ENCODE data around the gene COL8A2. TPM values are rescaled to one million over a fixed set of nuclear protein-coding genes. Genes with fewer than 3 reads are reported as not detected.

The COL8A2 gene
- total RNA-seq, 2 donors from 2014 or later: 41.6 to 126 TPM

DNA sequence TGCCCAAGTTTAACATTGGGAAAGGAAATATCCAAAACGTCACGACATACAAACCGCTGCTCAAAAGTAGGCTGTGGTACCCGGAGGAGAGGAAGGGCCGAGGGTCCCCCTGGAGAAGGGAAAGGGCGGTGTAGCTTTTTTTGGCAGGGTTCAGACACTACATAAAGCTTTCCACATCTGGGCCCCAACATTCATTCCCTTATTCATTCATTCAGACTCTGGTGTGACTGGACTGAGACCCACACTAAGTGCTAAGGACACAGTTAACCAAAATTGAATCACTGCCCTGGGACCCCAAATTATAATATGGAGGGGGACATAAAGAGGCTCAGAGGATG lies 10.3 kb upstream of the COL8A2 start:
- DNase-seq (ENCODE audit: low spot score) (no peak), ATAC-seq (ENCODE audit: insufficient number of reproducible peaks, low FRiP score, low read depth) (no peak)
- H3K27me3 ChIP-seq (replicated peaks; ENCODE audit: insufficient read depth): no peaks in the 10 kb centered on the region
- peak overlapping the region; percentile 87 to 89 for H3K27ac ChIP-seq
- TF ChIP-seq, protein P1, sequence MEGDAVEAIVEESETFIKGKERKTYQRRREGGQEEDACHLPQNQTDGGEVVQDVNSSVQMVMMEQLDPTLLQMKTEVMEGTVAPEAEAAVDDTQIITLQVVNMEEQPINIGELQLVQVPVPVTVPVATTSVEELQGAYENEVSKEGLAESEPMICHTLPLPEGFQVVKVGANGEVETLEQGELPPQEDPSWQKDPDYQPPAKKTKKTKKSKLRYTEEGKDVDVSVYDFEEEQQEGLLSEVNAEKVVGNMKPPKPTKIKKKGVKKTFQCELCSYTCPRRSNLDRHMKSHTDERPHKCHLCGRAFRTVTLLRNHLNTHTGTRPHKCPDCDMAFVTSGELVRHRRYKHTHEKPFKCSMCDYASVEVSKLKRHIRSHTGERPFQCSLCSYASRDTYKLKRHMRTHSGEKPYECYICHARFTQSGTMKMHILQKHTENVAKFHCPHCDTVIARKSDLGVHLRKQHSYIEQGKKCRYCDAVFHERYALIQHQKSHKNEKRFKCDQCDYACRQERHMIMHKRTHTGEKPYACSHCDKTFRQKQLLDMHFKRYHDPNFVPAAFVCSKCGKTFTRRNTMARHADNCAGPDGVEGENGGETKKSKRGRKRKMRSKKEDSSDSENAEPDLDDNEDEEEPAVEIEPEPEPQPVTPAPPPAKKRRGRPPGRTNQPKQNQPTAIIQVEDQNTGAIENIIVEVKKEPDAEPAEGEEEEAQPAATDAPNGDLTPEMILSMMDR (IDR thresholded peaks at IDR 0.05): no peak
- no peaks in the 10 kb centered on the region for H3K9me3 ChIP-seq
- H3K4me3 ChIP-seq: no peak overlapping the region
- H3K36me3 ChIP-seq: peaks cover 24% of the 10 kb centered on the region
- H3K4me1 ChIP-seq (ENCODE audit: control insufficient read depth in 1 of 2, low read depth in 2 of 2): peaks cover 31 to 53% of the 10 kb centered on the region in 2 donors

DNA sequence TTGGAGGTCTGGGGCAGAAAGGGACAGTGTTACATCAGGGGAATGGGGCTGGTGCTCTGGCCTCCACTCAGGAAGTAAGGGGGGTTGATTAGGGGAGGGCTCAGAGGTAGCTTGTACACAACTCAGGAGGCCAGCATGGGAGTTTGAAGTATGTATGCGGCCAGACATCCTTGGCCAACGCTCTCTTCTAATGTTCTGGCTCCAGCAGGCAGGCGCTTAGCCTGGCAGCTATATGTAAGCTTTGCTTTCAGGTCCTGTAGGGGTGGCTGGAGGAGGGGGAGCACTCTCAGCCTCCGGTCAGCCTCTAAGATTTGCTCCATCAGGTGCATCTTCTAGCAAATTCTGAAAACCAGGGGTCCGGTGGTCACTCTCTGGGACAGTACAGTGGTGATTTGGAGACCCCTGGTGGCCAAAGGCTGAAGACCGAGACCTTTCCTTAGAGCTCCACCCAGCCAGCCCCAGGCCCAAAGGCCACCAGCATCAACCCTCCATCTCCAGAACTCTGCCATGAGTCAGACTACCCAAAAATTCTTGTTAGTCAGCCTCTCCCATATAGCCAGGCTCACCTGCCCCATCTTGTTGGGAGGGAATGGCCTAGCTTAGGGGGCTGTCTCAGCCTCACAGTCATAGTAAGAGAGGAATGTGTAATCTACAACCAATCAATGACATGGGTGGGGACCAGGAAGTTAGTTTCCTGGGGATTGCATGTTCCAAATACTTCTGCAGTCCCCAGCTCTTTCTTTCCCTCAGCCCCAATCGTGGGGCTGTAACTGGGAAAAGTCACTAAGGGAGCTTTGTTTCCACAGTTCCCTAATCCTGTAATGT lies 9.7 kb upstream of the COL8A2 start:
- Histone ChIP-seq H3K27ac (peak overlapping the region; percentile 87 to 89), H3K9me3 (no peaks in the 10 kb centered on the region), H3K27me3 (replicated peaks; ENCODE audit: insufficient read depth) (no peaks in the 10 kb centered on the region), H3K36me3 (peaks cover 23% of the 10 kb centered on the region), H3K4me3 (no peak overlapping the region), H3K4me1 (ENCODE audit: control insufficient read depth in 1 of 2, low read depth in 2 of 2) (peaks cover 31 to 48% of the 10 kb centered on the region in 2 donors)
- ATAC-seq (ENCODE audit: insufficient number of reproducible peaks, low FRiP score, low read depth) (peak; percentile 56), DNase-seq (ENCODE audit: low spot score) (peak; percentile 53)
- TF ChIP-seq, protein P1 (IDR thresholded peaks at IDR 0.05): peak; percentile 87

DNA sequence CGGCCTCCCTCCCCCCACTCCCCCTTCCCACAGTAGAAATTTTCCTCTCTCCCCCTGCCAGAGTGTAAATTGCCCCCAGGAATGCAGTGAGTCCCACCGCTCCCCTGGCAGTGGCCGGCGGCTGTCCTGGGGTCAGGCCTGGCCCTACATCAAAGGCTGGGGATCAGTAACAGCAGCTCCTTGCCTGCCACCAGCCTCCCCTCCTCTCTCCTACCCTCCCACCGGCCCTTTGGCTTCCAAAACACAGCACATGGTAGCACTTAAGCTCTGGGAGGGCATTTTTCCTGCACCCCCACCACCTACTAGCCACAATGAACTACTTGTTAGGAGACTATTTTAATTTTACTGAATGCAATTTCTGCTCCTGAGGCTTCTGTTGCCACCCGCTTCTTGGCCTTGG lies 9.0 kb upstream of the COL8A2 start:
- Histone ChIP-seq H3K27me3 (replicated peaks; ENCODE audit: insufficient read depth) (no peaks in the 10 kb centered on the region), H3K9me3 (no peaks in the 10 kb centered on the region), H3K36me3 (peaks cover 16% of the 10 kb centered on the region), H3K4me1 (ENCODE audit: control insufficient read depth in 1 of 2, low read depth in 2 of 2) (peaks cover 31 to 48% of the 10 kb centered on the region in 2 donors), H3K4me3 (no peak overlapping the region), H3K27ac (peak overlapping the region; percentile 87 to 89)
- TF ChIP-seq, protein P1 (IDR thresholded peaks at IDR 0.05): no peak
- DNase-seq (ENCODE audit: low spot score): no peak
- no peak for ATAC-seq (ENCODE audit: insufficient number of reproducible peaks, low FRiP score, low read depth)

DNA sequence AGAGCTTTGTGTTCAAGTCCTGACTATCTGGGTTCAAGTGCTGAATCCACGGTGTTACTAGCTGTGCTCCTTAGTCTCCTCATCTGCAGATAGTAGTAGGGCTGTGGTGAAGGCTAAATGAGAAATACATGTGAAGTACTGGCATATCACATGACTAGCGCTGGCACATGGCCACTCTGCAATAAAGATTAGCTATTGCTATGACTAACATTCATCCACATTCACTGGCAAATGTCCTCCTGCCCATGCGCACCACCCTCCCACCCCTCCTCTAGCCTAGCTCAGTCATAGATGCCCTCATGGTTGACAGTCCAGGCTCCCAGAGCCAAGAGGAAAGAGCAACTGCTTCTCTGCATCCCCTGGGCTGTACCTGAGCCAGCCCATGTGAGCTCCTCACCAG lies 8.5 kb upstream of the COL8A2 start:
- H3K4me1 ChIP-seq (ENCODE audit: control insufficient read depth in 1 of 2, low read depth in 2 of 2): peaks cover 31 to 48% of the 10 kb centered on the region in 2 donors
- TF ChIP-seq, protein P1 (IDR thresholded peaks at IDR 0.05): no peak
- DNase-seq (ENCODE audit: low spot score): peak; percentile 40
- peaks cover 14% of the 10 kb centered on the region for H3K36me3 ChIP-seq
- ATAC-seq (ENCODE audit: insufficient number of reproducible peaks, low FRiP score, low read depth): no peak
- no peak overlapping the region for H3K4me3 ChIP-seq
- no peaks in the 10 kb centered on the region for H3K9me3 ChIP-seq
- H3K27me3 ChIP-seq (replicated peaks; ENCODE audit: insufficient read depth): no peaks in the 10 kb centered on the region
- H3K27ac ChIP-seq: peak overlapping the region; percentile 87 to 89

DNA sequence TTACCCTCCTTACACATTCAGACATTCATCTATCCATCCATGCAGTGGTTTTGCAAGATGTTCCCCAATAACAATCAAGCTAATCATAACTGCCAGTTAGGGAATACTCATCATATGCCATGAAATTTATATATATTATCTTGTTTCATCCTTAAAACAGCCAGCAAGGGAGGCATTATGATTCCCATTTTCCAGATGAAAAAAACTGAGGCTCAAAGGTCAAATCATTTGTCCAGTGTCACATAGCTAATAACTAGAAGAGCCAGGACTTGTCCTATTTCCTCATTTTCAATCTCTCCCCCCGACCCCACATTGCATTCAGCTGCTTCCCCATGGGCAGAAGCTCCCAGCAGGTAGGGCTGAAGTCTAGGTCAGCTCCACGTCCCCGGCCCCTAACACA lies 7.0 kb upstream of the COL8A2 start:
- no peak overlapping the region for H3K27ac ChIP-seq
- H3K4me3 ChIP-seq: no peak overlapping the region
- no peaks in the 10 kb centered on the region for H3K27me3 ChIP-seq (replicated peaks; ENCODE audit: insufficient read depth)
- TF ChIP-seq, protein P1 (IDR thresholded peaks at IDR 0.05): no peak
- H3K36me3 ChIP-seq: no peaks in the 10 kb centered on the region
- peaks cover 24 to 42% of the 10 kb centered on the region in 2 donors for H3K4me1 ChIP-seq (ENCODE audit: control insufficient read depth in 1 of 2, low read depth in 2 of 2)
- DNase-seq (ENCODE audit: low spot score) (no peak), ATAC-seq (ENCODE audit: insufficient number of reproducible peaks, low FRiP score, low read depth) (no peak)
- H3K9me3 ChIP-seq: no peaks in the 10 kb centered on the region
